ENCODE measurements around the gene DHRS13.
A peak's percentile ranks its signal among the peaks of the same experiment; 100 is the strongest.

Gene DHRS13

DNA sequence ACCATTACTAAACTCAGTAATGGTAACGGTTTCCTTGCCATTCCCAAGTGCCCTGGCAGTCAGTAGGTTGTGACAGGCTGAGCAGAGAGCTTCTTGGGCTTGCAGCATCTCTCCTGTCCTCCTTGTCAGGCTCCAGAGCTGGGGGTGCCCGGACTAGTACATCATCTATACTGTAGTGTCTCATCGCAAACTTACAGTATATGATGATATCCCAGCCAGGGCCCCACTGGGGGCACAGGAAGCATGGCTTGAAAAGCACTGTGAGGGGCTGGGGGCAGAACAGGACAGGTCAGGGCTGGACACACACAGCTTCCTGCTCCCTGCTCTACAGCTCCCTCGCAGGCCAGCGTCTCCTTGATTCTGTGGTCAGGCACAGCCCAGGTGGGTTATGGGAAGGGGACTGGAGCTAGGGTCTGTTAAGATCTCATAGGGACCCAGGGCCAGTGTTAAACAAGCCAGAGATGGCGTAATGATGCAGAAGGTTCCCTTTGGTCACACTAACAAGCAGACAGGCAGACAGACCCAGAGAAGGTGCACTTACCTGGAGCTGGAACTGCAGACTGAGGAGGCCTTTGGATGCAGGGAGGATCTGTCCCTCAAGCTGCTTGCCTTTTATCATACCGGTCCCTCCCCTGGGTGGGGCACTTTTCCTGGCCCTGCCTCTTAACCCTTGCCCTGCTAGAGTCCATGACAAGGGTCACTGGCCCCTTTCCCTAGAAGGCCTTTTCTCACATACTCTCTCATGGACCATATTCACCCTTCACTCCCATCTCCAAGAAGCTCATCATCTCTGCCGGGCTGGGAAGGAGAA is 41.3 kb downstream of the DHRS13 start:
- no peak overlapping the region for H3K4me3 ChIP-seq (ENCODE audit: low read depth, low read length)
- TF ChIP-seq, protein P1, sequence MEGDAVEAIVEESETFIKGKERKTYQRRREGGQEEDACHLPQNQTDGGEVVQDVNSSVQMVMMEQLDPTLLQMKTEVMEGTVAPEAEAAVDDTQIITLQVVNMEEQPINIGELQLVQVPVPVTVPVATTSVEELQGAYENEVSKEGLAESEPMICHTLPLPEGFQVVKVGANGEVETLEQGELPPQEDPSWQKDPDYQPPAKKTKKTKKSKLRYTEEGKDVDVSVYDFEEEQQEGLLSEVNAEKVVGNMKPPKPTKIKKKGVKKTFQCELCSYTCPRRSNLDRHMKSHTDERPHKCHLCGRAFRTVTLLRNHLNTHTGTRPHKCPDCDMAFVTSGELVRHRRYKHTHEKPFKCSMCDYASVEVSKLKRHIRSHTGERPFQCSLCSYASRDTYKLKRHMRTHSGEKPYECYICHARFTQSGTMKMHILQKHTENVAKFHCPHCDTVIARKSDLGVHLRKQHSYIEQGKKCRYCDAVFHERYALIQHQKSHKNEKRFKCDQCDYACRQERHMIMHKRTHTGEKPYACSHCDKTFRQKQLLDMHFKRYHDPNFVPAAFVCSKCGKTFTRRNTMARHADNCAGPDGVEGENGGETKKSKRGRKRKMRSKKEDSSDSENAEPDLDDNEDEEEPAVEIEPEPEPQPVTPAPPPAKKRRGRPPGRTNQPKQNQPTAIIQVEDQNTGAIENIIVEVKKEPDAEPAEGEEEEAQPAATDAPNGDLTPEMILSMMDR (IDR thresholded peaks at IDR 0.05; ENCODE audit: low read depth, low read length), result no peak

DNA sequence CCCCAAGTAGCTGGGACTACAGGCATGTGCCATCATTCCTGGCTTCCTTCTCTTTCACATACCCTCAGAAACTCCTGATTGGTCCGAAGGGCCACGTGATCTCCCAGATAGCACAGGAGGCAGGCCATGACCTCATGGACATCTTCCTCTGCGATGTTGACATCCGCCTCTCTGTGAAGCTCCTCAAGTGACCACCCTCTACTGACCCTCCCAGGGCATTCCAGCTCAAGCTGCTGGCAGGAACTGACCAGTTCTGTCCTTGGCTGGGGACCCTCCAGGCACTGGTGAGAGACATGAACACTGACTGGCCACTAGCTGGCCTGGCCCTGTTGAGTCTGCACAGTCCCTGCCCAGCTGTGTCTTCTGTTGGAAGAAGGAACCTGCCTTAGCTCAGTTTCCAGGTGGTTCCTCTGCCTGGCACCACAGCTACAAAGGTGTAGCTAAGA is 42.5 kb downstream of the DHRS13 start:
- TF ChIP-seq, protein P1 (IDR thresholded peaks at IDR 0.05; ENCODE audit: low read depth, low read length), result no peak

DNA sequence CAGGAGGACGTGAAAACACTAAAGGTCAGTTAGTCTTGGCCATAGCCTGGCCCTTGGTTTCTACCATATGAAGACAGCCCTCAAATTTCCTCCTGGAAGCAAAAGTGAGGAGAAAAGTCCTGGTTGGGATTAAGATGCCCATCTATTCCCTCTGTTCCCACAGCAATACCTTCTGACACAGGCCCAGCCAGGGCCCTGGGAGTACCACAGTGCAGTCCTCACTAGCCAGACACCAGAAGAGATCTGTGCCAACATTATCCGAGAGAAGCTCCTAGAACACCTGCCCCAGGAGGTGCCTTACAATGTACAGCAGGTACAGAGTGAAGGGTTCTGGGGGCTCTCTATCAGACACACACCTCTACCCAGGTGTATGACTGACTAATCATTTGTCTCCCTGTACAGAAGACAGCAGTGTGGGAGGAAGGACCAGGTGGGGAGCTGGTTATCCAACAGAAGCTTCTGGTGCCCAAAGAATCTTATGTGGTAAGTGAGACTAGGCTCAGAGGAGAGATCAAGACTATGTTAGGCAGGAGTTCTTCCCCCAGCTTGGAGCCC is 44.0 kb downstream of the DHRS13 start:
- TF ChIP-seq, protein P1 (IDR thresholded peaks at IDR 0.05; ENCODE audit: low read depth, low read length), result no peak
- H3K4me3 ChIP-seq (ENCODE audit: low read depth, low read length), result no peak overlapping the region

More for the DNA sequence above, 42.5 kb downstream of the DHRS13 start:
- no peak overlapping the region for H3K4me3 ChIP-seq (ENCODE audit: low read depth, low read length)

DNA sequence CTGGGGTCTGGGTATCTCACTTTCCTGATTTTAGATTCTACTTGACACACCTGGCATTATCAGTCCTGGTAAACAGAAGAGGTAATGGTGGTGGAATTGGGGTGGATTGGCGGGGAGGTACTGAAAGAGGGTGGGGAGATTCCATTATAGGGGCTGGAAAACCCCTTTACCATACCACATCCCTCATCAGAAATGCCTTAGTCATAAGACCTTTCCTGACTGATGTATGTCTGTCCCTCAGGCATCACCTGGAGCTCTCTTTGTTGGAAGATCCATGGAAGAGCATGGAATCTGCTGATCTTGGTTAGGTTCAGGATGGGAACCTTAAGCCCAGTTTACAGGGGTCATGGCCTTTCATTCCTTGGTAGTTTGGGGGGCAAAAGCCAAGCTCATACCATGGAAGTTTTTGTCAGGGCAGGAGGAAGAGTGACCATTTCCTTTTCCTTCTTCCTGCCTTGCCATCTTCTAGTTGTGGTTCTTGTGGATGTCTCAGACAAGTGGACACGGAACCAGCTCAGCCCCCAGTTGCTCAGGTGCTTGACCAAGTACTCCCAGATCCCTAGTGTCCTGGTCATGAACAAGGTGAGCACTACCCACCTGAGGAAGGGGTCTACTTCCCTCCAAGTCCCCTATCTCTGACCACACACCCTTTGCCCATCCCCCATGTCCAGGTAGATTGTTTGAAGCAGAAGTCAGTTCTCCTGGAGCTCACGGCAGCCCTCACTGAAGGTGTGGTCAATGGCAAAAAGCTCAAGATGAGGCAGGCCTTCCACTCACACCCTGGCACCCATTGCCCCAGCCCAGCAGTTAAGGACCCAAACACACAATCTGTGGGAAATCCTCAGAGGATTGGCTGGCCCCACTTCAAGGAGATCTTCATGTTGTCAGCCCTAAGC is 44.7 kb downstream of the DHRS13 start:
- no peak overlapping the region for H3K4me3 ChIP-seq (ENCODE audit: low read depth, low read length)
- TF ChIP-seq, protein P1 (IDR thresholded peaks at IDR 0.05; ENCODE audit: low read depth, low read length), result no peak

DNA sequence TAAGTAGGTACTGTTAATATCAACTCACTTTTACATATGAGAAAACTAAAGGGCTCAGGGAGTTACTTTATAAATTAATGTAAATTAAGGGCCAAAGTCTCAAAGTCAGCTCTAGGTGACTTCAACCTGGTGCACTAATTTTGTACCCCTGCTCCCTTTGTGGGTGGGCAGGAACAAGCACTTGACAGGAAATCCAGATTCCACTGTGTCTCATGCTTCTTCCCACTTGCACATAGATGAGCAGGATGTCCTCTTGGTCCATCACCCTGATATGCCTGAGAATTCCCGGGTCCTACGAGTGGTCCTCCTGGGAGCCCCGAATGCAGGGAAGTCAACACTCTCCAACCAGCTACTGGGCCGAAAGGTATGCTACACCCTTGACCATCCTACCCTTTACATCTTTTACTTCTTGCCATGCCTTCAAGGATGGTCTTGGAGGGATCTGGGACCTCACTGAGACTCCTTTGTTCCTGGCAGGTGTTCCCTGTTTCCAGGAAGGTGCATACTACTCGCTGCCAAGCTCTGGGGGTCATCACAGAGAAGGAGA is 46.8 kb downstream of the DHRS13 start:
- TF ChIP-seq, protein P1 (IDR thresholded peaks at IDR 0.05; ENCODE audit: low read depth, low read length), result no peak
- H3K4me3 ChIP-seq (ENCODE audit: low read depth, low read length), result no peak overlapping the region

DNA sequence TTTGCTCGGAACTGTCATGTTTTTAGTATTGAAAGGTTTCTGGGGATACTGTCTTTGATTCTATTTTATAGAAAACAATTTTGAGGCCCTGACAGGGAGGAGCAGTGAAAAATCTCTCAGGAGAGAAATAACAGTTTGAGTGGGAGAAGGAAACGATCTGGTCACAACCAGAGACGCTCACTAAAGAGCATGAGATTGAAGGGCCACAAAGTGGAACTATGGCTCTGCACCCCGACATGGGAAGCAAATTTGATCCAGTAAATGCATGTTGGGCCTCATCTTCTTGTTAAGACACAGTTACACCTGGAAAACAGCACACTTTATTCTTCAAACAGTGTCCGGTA is 47.6 kb downstream of the DHRS13 start:
- TF ChIP-seq, protein P1 (IDR thresholded peaks at IDR 0.05; ENCODE audit: low read depth, low read length), result no peak
- peak overlapping the region; percentile 94 for H3K4me3 ChIP-seq (ENCODE audit: low read depth, low read length)

Measured in WI38 (cell line).